Mucosa of rectum (tissue), 2 donors: ENCODE results near the gene C3orf52.
"Not testable (repeated sequence)": the region's sequence is repeated elsewhere in the genome, so short reads cannot be mapped to it uniquely, and the experiment has no call there.

Experiments
- H3K27ac ChIP-seq, 2 donors: one replicate each; pipeline ENCODE4 v1.7.0; 2013; ENCODE audit warnings: inconsistent platforms in 2 of 2, low read depth in 2 of 2, low read length in 2 of 2
- H3K27me3 ChIP-seq, 2 donors: one replicate each; pipeline ENCODE4 v1.7.0; 2013; ENCODE audit warnings: low read length in 2 of 2; ENCODE audit not compliant: control insufficient read depth in 2 of 2, insufficient read depth in 2 of 2
- H3K36me3 ChIP-seq, 2 donors: one replicate each; pipeline ENCODE4 v1.7.0; 2013; ENCODE audit warnings: low read length in 2 of 2; ENCODE audit not compliant: control insufficient read depth in 2 of 2, insufficient read depth in 2 of 2
- H3K4me1 ChIP-seq, 2 donors: one replicate each; pipeline ENCODE4 v1.7.0; 2013; ENCODE audit warnings: low read length in 2 of 2, mild to moderate bottlenecking in 1 of 2; ENCODE audit not compliant: control insufficient read depth in 2 of 2, insufficient read depth in 2 of 2
- H3K4me3 ChIP-seq, 2 donors: one replicate each; pipeline ENCODE4 v1.7.0; 2013; ENCODE audit warnings: low read length in 2 of 2
- H3K9ac ChIP-seq, 2 donors: one replicate each; pipeline ENCODE4 v1.7.0; 2013; ENCODE audit warnings: low read length in 2 of 2, low read depth in 1 of 2, mild to moderate bottlenecking in 1 of 2
- H3K9me3 ChIP-seq, 2 donors: one replicate each; pipeline ENCODE4 v1.7.0; 2013; ENCODE audit warnings: low read length in 2 of 2; ENCODE audit not compliant: control insufficient read depth in 2 of 2
- donor health status: healthy.
- donor health status: Normal muscosa, but diverticular disease.

The C3orf52 gene, protein sequence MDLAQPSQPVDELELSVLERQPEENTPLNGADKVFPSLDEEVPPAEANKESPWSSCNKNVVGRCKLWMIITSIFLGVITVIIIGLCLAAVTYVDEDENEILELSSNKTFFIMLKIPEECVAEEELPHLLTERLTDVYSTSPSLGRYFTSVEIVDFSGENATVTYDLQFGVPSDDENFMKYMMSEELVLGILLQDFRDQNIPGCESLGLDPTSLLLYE

DNA sequence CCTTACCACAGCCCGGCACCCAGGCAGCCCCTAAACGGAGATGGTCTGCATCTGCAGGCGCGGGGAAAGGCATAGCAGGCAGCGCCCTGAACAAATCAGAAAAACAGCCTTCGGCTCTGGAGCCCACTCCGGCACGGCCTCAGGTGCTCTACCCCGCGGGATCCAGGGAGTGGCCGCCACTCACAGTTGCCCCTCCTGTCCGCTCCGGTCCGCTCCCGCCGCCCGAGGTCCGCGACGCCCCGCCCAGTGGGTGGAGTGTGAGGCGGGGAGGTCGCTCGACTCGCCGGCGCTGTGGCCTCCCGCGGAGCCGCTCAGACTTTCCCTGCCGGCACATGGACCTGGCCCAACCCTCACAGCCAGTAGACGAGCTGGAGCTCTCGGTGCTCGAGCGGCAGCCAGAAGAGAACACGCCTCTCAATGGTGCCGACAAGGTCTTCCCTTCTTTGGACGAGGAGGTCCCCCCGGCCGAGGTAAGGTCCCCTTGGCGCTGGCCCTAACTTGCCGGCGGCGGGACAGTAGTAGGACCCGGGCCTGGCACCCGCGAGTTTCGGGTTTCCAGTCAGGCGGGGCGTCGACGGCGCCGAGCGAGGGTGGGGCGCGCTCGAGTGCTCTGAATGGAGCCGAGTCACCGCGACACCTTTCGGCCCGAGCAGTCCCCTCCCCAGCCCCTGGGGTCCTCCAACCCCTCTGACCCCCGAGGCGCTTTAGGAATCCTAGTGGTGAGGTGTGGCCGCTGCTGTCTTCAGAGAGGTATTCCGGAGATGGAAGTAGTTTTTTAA lies at the start of gene C3orf52:
C3orf52 (plus strand) TSS at position 314 of the 779 bp plus-strand sequence; CDS start at position 333, 19 bp downstream.
- H3K36me3 ChIP-seq = no peaks in the 10 kb centered on the region
- peak within 1 kb of the TSS; percentile 79 to 85 for H3K9ac ChIP-seq
- H3K27ac ChIP-seq = peak within 1 kb of the TSS; percentile 90 to 93
- H3K27me3 ChIP-seq = no peaks in the 10 kb centered on the region
- H3K4me1 ChIP-seq = peaks cover 29 to 62% of the 10 kb centered on the region in 2 donors
- H3K9me3 ChIP-seq = no peaks in the 10 kb centered on the region
- H3K4me3 ChIP-seq = peak within 1 kb of the TSS; percentile 73 to 79

DNA sequence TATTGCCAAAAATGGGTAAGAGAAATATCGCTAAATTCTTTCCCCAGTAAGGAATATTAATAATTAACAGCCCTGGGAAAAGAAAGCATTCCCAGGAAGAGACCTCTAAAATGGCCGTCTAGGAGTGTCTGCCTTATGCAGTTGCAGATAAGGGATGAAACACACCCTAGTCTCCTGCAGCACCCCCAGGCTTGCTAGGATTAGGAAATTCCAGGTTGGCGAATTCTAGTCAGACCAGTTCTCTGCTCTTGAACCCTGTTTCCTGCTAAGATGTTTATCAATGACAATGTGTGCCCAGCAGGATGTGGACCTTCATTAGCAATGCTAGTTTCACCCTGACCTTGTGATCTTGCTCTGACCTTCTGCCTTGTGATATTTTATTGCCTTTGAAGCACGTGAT lies 49.0 kb upstream of the C3orf52 start:
- H3K9me3 ChIP-seq, H3K4me1 ChIP-seq, H3K36me3 ChIP-seq, H3K9ac ChIP-seq, H3K27ac ChIP-seq, H3K27me3 ChIP-seq, H3K4me3 ChIP-seq: not testable (repeated sequence)

DNA sequence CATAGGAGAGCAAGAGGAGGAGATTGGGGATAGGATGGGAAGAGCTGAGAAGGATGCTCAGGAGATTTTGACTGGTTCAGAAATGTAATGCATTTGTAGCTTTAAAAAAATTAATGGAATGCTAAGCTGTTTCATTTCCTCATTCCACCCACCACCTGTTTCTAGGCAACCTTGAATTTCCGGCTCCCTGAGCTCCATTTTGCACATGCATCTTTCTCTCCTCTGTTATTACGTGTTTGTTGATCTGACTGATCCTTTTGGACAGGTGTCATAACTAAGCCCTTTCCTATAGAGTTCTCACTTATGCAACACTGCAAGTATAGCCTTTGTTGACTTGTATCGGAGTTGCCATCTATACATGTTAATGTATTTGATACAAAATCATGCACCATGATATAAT lies 47.3 kb upstream of the C3orf52 start:
- Histone ChIP-seq H3K9ac (no peak overlapping the region), H3K4me1 (no peaks in the 10 kb centered on the region), H3K4me3 (no peak overlapping the region), H3K27me3 (no peaks in the 10 kb centered on the region), H3K36me3 (no peaks in the 10 kb centered on the region), H3K9me3 (no peaks in the 10 kb centered on the region), H3K27ac (no peak overlapping the region)

GRCh38 chr3:112041321-112041720 lies 44.9 kb upstream of the C3orf52 start:
- H3K27me3 ChIP-seq = no peaks in the 10 kb centered on the region
- no peaks in the 10 kb centered on the region for H3K4me1 ChIP-seq

GRCh38 chr3:112042842-112043280 lies 43.3 kb upstream of the C3orf52 start:
- Histone ChIP-seq H3K27ac (peak overlapping the region; percentile 30 to 52), H3K9me3 (no peaks in the 10 kb centered on the region), H3K4me1 (no peaks in the 10 kb centered on the region), H3K36me3 (no peaks in the 10 kb centered on the region), H3K27me3 (no peaks in the 10 kb centered on the region), H3K9ac (no peak overlapping the region), H3K4me3 (no peak overlapping the region)

More at GRCh38 chr3:112041321-112041720, 44.9 kb upstream of the C3orf52 start:
- no peak overlapping the region for H3K4me3 ChIP-seq
- H3K36me3 ChIP-seq = no peaks in the 10 kb centered on the region
- no peak overlapping the region for H3K27ac ChIP-seq
- H3K9me3 ChIP-seq = no peaks in the 10 kb centered on the region
- no peak overlapping the region for H3K9ac ChIP-seq

DNA sequence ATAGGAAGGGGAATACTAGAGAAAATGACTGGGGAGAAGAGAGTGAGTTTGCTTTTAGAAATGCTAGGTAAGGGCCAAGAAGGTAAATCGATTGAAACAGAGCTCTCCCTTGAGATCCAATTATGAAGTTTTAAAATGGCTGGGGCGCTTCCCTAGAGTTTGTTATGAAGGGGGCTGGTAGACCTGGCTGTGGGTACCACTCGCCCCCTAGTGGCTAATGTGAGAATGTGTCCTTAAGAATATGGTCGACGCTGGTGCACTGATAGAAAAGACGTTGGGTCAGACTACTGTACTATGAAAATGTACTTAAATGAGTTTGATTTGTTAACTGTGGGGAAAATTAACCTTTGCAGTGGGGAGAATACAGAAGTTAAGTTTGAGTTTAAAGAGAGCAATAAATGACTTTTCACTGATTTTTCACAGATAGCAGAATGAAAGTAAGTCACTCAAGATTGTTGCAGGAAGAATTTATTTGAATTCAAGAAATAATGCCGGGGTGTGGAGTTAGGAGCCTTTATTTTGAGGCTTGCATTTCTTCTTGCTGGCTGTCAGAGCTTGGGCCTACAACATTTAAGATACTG lies 42.5 kb upstream of the C3orf52 start:
- Histone ChIP-seq H3K9me3 (no peaks in the 10 kb centered on the region), H3K9ac (no peak overlapping the region), H3K4me1 (no peaks in the 10 kb centered on the region), H3K27ac (peak overlapping the region in 1 of 2 donors; percentile 30), H3K4me3 (no peak overlapping the region), H3K27me3 (no peaks in the 10 kb centered on the region), H3K36me3 (no peaks in the 10 kb centered on the region)

DNA sequence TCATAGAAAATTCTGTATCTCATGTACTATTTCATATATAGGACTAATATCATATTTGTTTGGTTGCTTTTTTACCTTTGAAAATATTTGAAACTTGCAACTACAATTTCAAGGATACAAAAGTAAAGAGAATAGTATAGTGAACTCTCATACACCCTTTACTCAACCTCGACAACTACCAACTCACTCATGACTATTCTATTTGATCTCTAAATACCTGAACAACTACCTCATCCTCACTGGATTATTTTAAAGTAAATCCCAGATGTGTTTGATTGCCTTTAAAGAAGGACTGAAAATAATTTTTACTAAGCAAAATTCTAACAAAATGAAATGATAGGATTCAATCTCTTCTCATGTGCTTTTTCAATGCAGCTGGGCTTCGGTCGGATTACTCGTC lies 39.6 kb upstream of the C3orf52 start:
- no peaks in the 10 kb centered on the region for H3K27me3 ChIP-seq
- no peak overlapping the region for H3K4me3 ChIP-seq
- H3K9ac ChIP-seq = no peak overlapping the region
- H3K4me1 ChIP-seq = no peaks in the 10 kb centered on the region
- H3K27ac ChIP-seq = no peak overlapping the region
- H3K9me3 ChIP-seq = no peaks in the 10 kb centered on the region
- H3K36me3 ChIP-seq = no peaks in the 10 kb centered on the region

GRCh38 chr3:112047264-112047663 lies 38.9 kb upstream of the C3orf52 start:
- no peaks in the 10 kb centered on the region for H3K4me1 ChIP-seq
- no peaks in the 10 kb centered on the region for H3K27me3 ChIP-seq
- no peak overlapping the region for H3K4me3 ChIP-seq
- no peaks in the 10 kb centered on the region for H3K9me3 ChIP-seq
- no peak overlapping the region for H3K9ac ChIP-seq
- H3K36me3 ChIP-seq = no peaks in the 10 kb centered on the region
- H3K27ac ChIP-seq = no peak overlapping the region

DNA sequence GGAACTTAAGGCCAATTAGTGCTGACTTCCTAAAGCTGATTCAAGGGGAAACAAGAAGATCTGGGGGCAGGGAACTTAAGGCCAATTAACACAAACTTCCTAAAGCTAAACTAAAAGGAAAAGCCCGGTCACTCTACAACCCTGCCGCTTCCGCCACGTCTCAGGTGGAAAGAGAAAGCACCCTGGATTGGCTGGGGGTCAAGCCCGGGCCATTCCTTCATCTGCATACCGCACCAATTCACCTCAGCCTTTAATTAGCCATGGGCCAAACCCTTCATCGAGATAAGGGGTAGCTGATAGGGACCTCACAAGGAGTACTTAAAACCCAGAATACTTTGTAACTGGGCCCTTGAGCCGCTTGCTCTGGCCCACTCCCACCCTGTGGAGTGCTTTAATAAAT lies 37.3 kb upstream of the C3orf52 start:
- Histone ChIP-seq H3K27ac (no peak overlapping the region), H3K27me3 (no peaks in the 10 kb centered on the region), H3K9me3 (no peaks in the 10 kb centered on the region), H3K4me3 (no peak overlapping the region), H3K4me1 (no peaks in the 10 kb centered on the region), H3K36me3 (no peaks in the 10 kb centered on the region), H3K9ac (no peak overlapping the region)

- Histone ChIP-seq H3K4me1 (no peaks in the 10 kb centered on the region), H3K9me3 (no peaks in the 10 kb centered on the region), H3K4me3 (no peak overlapping the region), H3K27me3 (no peaks in the 10 kb centered on the region), H3K36me3 (no peaks in the 10 kb centered on the region), H3K9ac (no peak overlapping the region), H3K27ac (no peak overlapping the region)
These were observed 33.0 kb upstream of the C3orf52 start for GRCh38 chr3:112053229-112053628.
